ENCODE measurements around the gene IQCH. TPM values are rescaled to one million over a fixed set of nuclear protein-coding genes. Genes with fewer than 3 reads are reported as not detected.

Gene IQCH
- total RNA-seq, 4 donors from 2014 or later = 0.40 to 5.2 (median 1.9) TPM

- in situ Hi-C loops (cut with MboI; ENCODE audit: low pct_ligation_motif_present in 1 of 4, low pct_unique_long_range_greater_than_20kb in 1 of 4, low sequenced_read_pairs in 3 of 4) (no loop called here), intact Hi-C loops (cut with DNase I; ENCODE audit: low total_unique reads) (no loop called here)
- Histone ChIP-seq H3K36me3 (no peaks in the 10 kb centered on the region), H3K4me3 (no peak overlapping the region), H3K27ac (no peak overlapping the region), H3K27me3 (no peaks in the 10 kb centered on the region), H3K4me1 (no peaks in the 10 kb centered on the region), H3K9me3 (no peaks in the 10 kb centered on the region)
- WGBS, 2 donors (ENCODE audit: low coverage in 1 of 2) = 86 to 92% methylated on average over 4 of the region's 4 CpGs
- no peak for DNase-seq
- TF ChIP-seq POLR2AphosphoS5 (IDR thresholded peaks at IDR 0.05) (no peak), CTCF (IDR thresholded peaks at IDR 0.05) (no peak), EP300 (IDR thresholded peaks at IDR 0.05; ENCODE audit: low read depth) (no peak), POLR2A (IDR thresholded peaks at IDR 0.05) (no peak)
Measured at GRCh38 chr15:67405208-67406191, 150.9 kb downstream of the IQCH start.

- no peaks in the 10 kb centered on the region for H3K4me1 ChIP-seq
- no peak overlapping the region for H3K27ac ChIP-seq
- 40 to 73% methylated on average over 1 of the region's 1 CpG for WGBS, 2 donors (ENCODE audit: low coverage in 1 of 2)
- H3K36me3 ChIP-seq = no peaks in the 10 kb centered on the region
- no peaks in the 10 kb centered on the region for H3K9me3 ChIP-seq
- H3K4me3 ChIP-seq = no peak overlapping the region
- DNase-seq = no peak
- TF ChIP-seq CTCF (IDR thresholded peaks at IDR 0.05) = no peak
- no peak for TF ChIP-seq POLR2AphosphoS5 (IDR thresholded peaks at IDR 0.05)
- no peak for TF ChIP-seq EP300 (IDR thresholded peaks at IDR 0.05; ENCODE audit: low read depth)
- TF ChIP-seq POLR2A (IDR thresholded peaks at IDR 0.05) = no peak
- intact Hi-C loops (cut with DNase I; ENCODE audit: low total_unique reads) = no loop called here
- in situ Hi-C loops (cut with MboI; ENCODE audit: low pct_ligation_motif_present in 1 of 4, low pct_unique_long_range_greater_than_20kb in 1 of 4, low sequenced_read_pairs in 3 of 4) = no loop called here
- H3K27me3 ChIP-seq = no peaks in the 10 kb centered on the region
Measured at GRCh38 chr15:67406257-67406861, 151.8 kb downstream of the IQCH start.

GRCh38 chr15:67407786-67408185 is 153.2 kb downstream of the IQCH start:
- no peaks in the 10 kb centered on the region for H3K9me3 ChIP-seq
- in situ Hi-C loops (cut with MboI; ENCODE audit: low pct_ligation_motif_present in 1 of 4, low pct_unique_long_range_greater_than_20kb in 1 of 4, low sequenced_read_pairs in 3 of 4) (no loop called here), intact Hi-C loops (cut with DNase I; ENCODE audit: low total_unique reads) (no loop called here)
- H3K36me3 ChIP-seq = no peaks in the 10 kb centered on the region
- no peak for TF ChIP-seq EP300 (IDR thresholded peaks at IDR 0.05; ENCODE audit: low read depth)
- TF ChIP-seq POLR2AphosphoS5 (IDR thresholded peaks at IDR 0.05) = no peak
- TF ChIP-seq CTCF (IDR thresholded peaks at IDR 0.05) = no peak
- TF ChIP-seq POLR2A (IDR thresholded peaks at IDR 0.05) = no peak
- H3K27me3 ChIP-seq = no peaks in the 10 kb centered on the region
- no peaks in the 10 kb centered on the region for H3K4me1 ChIP-seq
- WGBS, 2 donors (ENCODE audit: low coverage in 1 of 2) = 95% methylated on average over 8 of the region's 8 CpGs
- H3K4me3 ChIP-seq = no peak overlapping the region
- H3K27ac ChIP-seq = no peak overlapping the region
- no peak for DNase-seq

- Histone ChIP-seq H3K27ac (no peak overlapping the region), H3K4me1 (no peaks in the 10 kb centered on the region), H3K4me3 (no peak overlapping the region), H3K9me3 (no peaks in the 10 kb centered on the region), H3K36me3 (no peaks in the 10 kb centered on the region), H3K27me3 (no peaks in the 10 kb centered on the region)
- in situ Hi-C loops (cut with MboI; ENCODE audit: low pct_ligation_motif_present in 1 of 4, low pct_unique_long_range_greater_than_20kb in 1 of 4, low sequenced_read_pairs in 3 of 4) (no loop called here), intact Hi-C loops (cut with DNase I; ENCODE audit: low total_unique reads) (no loop called here)
- WGBS, 2 donors (ENCODE audit: low coverage in 1 of 2) = 83 to 91% methylated on average over 6 of the region's 6 CpGs
- TF ChIP-seq EP300 (IDR thresholded peaks at IDR 0.05; ENCODE audit: low read depth) (no peak), CTCF (IDR thresholded peaks at IDR 0.05) (no peak), POLR2AphosphoS5 (IDR thresholded peaks at IDR 0.05) (no peak), POLR2A (IDR thresholded peaks at IDR 0.05) (no peak)
- no peak for DNase-seq
Measured at GRCh38 chr15:67409175-67409574, 154.6 kb downstream of the IQCH start.

Measured in transverse colon (tissue), 4 donors.